Measurements from ENCODE around the gene ZNF597. TPM values are rescaled to one million over a fixed set of nuclear protein-coding genes. Genes with fewer than 3 reads are reported as not detected.

Gene ZNF597
- total RNA-seq, 2 experiments from 2014 or later = 1.9 to 2.1 TPM

DNA sequence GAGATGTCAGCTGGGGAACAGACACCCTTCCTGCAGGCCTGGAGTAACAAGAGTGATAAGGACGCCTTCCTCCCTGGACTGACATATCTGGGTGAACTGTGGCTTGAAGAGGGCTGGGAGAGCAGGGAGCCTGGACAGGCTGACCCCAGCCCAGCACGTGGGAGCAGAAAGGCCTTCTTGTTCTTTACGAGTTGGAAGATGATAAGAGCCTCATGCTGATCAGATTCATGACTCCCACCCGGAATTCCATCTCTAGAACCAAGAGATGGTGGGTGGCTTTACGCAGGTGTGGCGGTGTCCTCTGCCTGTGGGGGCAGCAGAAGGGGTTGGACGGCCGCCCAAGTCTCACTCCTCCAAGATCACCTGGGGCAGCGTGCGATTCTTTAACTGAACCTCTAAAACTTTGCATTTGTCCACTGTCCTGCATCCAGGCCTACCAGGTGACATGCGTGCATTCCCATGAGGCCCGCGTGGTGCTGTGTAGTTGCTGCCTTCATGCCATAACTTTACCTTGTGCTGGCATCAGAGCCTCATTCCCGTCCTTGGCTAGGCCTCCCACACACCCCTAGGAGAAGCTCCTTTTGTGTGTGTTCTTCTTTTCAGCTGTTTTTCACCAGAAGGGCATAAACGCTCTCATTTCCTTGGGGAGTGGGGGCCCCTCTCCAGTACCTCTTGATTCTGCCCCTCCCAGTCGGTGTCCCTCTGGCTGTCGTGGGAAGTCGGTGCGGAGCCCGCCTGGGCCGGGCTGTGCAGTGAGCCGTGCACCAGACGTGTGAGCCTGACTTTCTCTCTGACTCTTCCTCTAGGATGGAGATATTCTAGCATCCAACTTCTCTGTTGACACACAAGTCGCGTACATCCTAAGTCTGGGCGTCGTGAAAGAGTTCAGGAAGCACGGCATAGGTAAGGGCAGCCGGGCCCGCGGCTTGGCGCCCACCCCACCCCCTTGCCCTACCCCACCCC is 38.7 kb upstream of the ZNF597 start:
- POLR2A ChIA-PET = no interaction called here
- TF ChIP-seq, protein P1, sequence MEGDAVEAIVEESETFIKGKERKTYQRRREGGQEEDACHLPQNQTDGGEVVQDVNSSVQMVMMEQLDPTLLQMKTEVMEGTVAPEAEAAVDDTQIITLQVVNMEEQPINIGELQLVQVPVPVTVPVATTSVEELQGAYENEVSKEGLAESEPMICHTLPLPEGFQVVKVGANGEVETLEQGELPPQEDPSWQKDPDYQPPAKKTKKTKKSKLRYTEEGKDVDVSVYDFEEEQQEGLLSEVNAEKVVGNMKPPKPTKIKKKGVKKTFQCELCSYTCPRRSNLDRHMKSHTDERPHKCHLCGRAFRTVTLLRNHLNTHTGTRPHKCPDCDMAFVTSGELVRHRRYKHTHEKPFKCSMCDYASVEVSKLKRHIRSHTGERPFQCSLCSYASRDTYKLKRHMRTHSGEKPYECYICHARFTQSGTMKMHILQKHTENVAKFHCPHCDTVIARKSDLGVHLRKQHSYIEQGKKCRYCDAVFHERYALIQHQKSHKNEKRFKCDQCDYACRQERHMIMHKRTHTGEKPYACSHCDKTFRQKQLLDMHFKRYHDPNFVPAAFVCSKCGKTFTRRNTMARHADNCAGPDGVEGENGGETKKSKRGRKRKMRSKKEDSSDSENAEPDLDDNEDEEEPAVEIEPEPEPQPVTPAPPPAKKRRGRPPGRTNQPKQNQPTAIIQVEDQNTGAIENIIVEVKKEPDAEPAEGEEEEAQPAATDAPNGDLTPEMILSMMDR (conservative IDR thresholded peaks at IDR 0.05; ENCODE audit: low read length) = no peak
- no peak for TF ChIP-seq EZH2phosphoT487 (IDR thresholded peaks at IDR 0.05; ENCODE audit: borderline replicate concordance, low read depth, low read length)
- H2AFZ ChIP-seq (ENCODE audit: low read length) = no peak overlapping the region
- H3K4me1 ChIP-seq (ENCODE audit: insufficient read depth, low read length, poor library complexity, severe bottlenecking) = no peaks in the 10 kb centered on the region
- H3K79me2 ChIP-seq (ENCODE audit: insufficient read depth, low read depth, low read length) = no peaks in the 10 kb centered on the region
- no TSS peak for BruUV-seq (replicated peaks)
- H3K27ac ChIP-seq (ENCODE audit: low read depth, low read length, poor library complexity, severe bottlenecking) = no peak overlapping the region
- CTCF ChIA-PET (ENCODE audit: unreplicated experiment) = no interaction called here
- no peak for DNase-seq (ENCODE audit: low spot score)
- no peaks in the 10 kb centered on the region for H3K9me2 ChIP-seq (ENCODE audit: insufficient read depth, low read length)
- no peaks in the 10 kb centered on the region for H3K9me3 ChIP-seq (ENCODE audit: low read length)
- no peaks in the 10 kb centered on the region for H4K20me1 ChIP-seq (ENCODE audit: insufficient read depth, low read length)
- H3K4me3 ChIP-seq (ENCODE audit: low read depth, low read length, poor library complexity, severe bottlenecking) = no peak overlapping the region
- peaks cover 63% of the 10 kb centered on the region for H3K36me3 ChIP-seq (ENCODE audit: insufficient read depth, low read length)
- no peak overlapping the region for H3K4me2 ChIP-seq (ENCODE audit: low read length)
- intact Hi-C loops (cut with micrococcal nuclease; ENCODE audit: unreplicated experiment) = no loop called here

DNA sequence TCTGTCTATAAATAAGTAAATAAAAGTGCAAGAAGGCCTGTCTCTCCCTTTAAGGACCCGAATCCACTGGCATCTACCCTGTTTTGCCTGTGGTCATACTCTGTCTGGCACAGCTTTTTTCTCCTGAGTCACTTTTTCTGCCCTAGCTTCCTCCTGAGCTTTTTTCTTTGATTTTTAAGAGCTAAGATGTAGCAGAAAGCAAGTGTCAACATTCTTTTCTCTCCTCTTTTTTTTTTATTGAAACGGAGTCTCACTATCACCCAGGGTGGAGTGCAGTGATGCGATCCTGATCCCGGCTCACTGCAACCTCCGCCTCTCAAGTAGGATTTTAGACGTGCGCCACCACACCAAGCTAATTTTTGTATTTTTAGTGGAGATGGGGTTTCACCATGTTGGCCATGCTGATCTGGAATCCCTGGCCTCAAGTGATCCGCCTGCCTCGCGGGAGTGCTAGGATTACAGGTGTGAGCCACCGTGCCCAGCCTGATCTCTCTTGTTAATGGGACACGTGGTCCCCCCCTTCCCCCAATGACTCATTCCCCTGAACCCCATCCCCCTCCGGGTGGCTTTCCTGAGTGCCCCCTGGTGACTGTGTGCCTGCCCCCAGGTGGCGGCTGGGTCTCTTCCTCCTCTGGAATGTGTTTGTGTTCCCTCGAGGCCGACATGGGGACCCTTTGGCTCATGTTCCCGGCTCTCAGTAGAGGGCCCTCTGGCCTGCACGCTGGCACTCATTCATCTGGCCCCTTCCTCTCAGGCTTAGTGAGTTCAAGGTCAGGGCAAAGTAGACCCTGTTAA is 37.8 kb upstream of the ZNF597 start:
- no peaks in the 10 kb centered on the region for H3K79me2 ChIP-seq (ENCODE audit: insufficient read depth, low read depth, low read length)
- CTCF ChIA-PET (ENCODE audit: unreplicated experiment) = no interaction called here
- no peak overlapping the region for H3K4me2 ChIP-seq (ENCODE audit: low read length)
- H3K4me3 ChIP-seq (ENCODE audit: low read depth, low read length, poor library complexity, severe bottlenecking) = no peak overlapping the region
- no TSS peak for BruUV-seq (replicated peaks)
- peaks cover 63% of the 10 kb centered on the region for H3K36me3 ChIP-seq (ENCODE audit: insufficient read depth, low read length)
- H4K20me1 ChIP-seq (ENCODE audit: insufficient read depth, low read length) = no peaks in the 10 kb centered on the region
- H3K9me2 ChIP-seq (ENCODE audit: insufficient read depth, low read length) = no peaks in the 10 kb centered on the region
- no peaks in the 10 kb centered on the region for H3K4me1 ChIP-seq (ENCODE audit: insufficient read depth, low read length, poor library complexity, severe bottlenecking)
- no peak overlapping the region for H3K27ac ChIP-seq (ENCODE audit: low read depth, low read length, poor library complexity, severe bottlenecking)
- intact Hi-C loops (cut with micrococcal nuclease; ENCODE audit: unreplicated experiment) = no loop called here
- DNase-seq (ENCODE audit: low spot score) = no peak
- POLR2A ChIA-PET = no interaction called here
- TF ChIP-seq EZH2phosphoT487 (IDR thresholded peaks at IDR 0.05; ENCODE audit: borderline replicate concordance, low read depth, low read length) = no peak
- no peak overlapping the region for H2AFZ ChIP-seq (ENCODE audit: low read length)
- no peaks in the 10 kb centered on the region for H3K9me3 ChIP-seq (ENCODE audit: low read length)

DNA sequence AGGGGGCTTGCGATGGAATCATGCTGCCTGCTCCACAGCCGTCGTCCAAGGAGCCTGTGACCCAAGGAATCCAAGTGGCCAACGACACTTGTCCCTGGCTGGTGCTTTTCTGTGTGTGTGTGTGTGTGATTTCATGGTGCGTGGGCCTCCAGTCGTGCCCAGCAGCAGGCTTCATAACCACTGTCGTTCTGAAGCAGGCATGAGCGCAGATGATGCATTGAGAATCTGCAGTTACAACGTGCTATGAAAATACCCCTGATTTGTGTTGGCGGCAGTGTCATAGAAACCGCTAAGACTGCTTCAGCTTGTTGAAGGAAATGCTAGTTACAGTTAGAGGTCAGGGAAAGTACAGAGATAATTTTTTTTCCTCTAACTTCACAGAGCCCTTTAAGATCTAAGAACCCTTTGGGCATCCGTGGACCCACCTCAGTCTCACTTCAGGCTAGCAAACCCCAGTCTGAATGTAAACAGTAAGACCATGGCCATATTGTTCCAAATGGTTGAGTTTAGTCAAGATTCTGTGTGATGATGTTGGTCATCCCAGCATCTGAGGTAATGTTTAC is 36.4 kb upstream of the ZNF597 start:
- no peak for DNase-seq (ENCODE audit: low spot score)
- ChIA-PET POLR2A (interaction anchor here (0.7 kb wide), 1 partner anchor 184 kb away, joined by 5 read pairs; no protein-coding TSS in a partner anchor), CTCF (ENCODE audit: unreplicated experiment) (no interaction called here)
- TF ChIP-seq, protein P1 (conservative IDR thresholded peaks at IDR 0.05; ENCODE audit: low read length) = no peak
- TF ChIP-seq EZH2phosphoT487 (IDR thresholded peaks at IDR 0.05; ENCODE audit: borderline replicate concordance, low read depth, low read length) = no peak
- Histone ChIP-seq H3K27ac (ENCODE audit: low read depth, low read length, poor library complexity, severe bottlenecking) (no peak overlapping the region), H3K4me3 (ENCODE audit: low read depth, low read length, poor library complexity, severe bottlenecking) (no peak overlapping the region), H2AFZ (ENCODE audit: low read length) (no peak overlapping the region), H3K4me2 (ENCODE audit: low read length) (no peak overlapping the region), H3K9me3 (ENCODE audit: low read length) (no peaks in the 10 kb centered on the region), H3K9me2 (ENCODE audit: insufficient read depth, low read length) (no peaks in the 10 kb centered on the region), H3K4me1 (ENCODE audit: insufficient read depth, low read length, poor library complexity, severe bottlenecking) (no peaks in the 10 kb centered on the region), H3K79me2 (ENCODE audit: insufficient read depth, low read depth, low read length) (no peaks in the 10 kb centered on the region), H3K36me3 (ENCODE audit: insufficient read depth, low read length) (peaks cover 51% of the 10 kb centered on the region), H4K20me1 (ENCODE audit: insufficient read depth, low read length) (no peaks in the 10 kb centered on the region)
- intact Hi-C loops (cut with micrococcal nuclease; ENCODE audit: unreplicated experiment) = no loop called here
- no TSS peak for BruUV-seq (replicated peaks)
